Fibroblast of peridontal ligament (primary cell): Measurements from ENCODE around the gene CLDN22.

Experiments used
- DNase-seq: peaks from one replicate; pipeline ENCODE4 v3.0.0-alpha.2; 2010; ENCODE audit errors: extremely low read depth

CLDN22 gene

GRCh38 chr4:183276106-183276505 is 44.0 kb downstream of the CLDN22 start:
- DNase-seq = no peak

- DNase-seq = no peak
Observed at GRCh38 chr4:183272384-183272783, 47.7 kb downstream of the CLDN22 start.

GRCh38 chr4:183268556-183268955 is 51.5 kb downstream of the CLDN22 start:
- no peak for DNase-seq
